HL-60 (cell line): ENCODE results near the gene TCAP.
A peak's percentile ranks its signal among the peaks of the same experiment; 100 is the strongest.

ENCODE experiments used
- DNase-seq, 2 experiments: peaks; one replicate each; pipeline ENCODE4 v3.0.0-alpha.2; 2010 to 2020; ENCODE audit warnings: low read depth in 1 of 2, low spot score in 1 of 2
- H3K27ac ChIP-seq: fragments of 250-450 bp; sonication (Bioruptor Pico); replicated peaks from 2 replicates; pipeline ENCODE4 v1.5.1; 2020; ENCODE audit warnings: mild to moderate bottlenecking, moderate library complexity
- H3K27me3 ChIP-seq: fragments of 250-450 bp; sonication (Bioruptor Pico); 2 replicates; pipeline ENCODE4 v1.5.1; 2021; ENCODE audit warnings: mild to moderate bottlenecking, moderate library complexity; ENCODE audit not compliant: insufficient read depth, poor library complexity, severe bottlenecking
- H3K4me3 ChIP-seq: replicated peaks from 2 replicates; pipeline ENCODE4 v1.5.1; 2011; ENCODE audit warnings: mild to moderate bottlenecking, control low read depth, low read length; ENCODE audit not compliant: insufficient read depth
- CTCF ChIP-seq: IDR thresholded peaks from one replicate; pipeline ENCODE4 v1.5.1; 2011; ENCODE audit warnings: low read length, control low read depth, inconsistent platforms; ENCODE audit not compliant: insufficient read depth
- GABPA ChIP-seq: IDR thresholded peaks from 2 replicates; pipeline ENCODE4 v1.6.1; 2012; ENCODE audit warnings: low read depth
- POLR2AphosphoS5 ChIP-seq: IDR thresholded peaks from 2 replicates; pipeline ENCODE4 v1.6.1; 2012; ENCODE audit warnings: low read depth
- REST ChIP-seq: IDR thresholded peaks from 2 replicates; pipeline ENCODE4 v1.6.1; 2012; ENCODE audit warnings: low read depth; ENCODE audit not compliant: insufficient replicate concordance
- SPI1 ChIP-seq: IDR thresholded peaks from 2 replicates; pipeline ENCODE4 v1.6.1; 2012; ENCODE audit warnings: low read depth, mild to moderate bottlenecking, borderline replicate concordance

TCAP gene

GRCh38 chr17:39618246-39618913 lies 46.8 kb upstream of the TCAP start:
- Histone ChIP-seq H3K4me3 (peak overlapping the region; percentile 54), H3K27me3 (no peaks in the 10 kb centered on the region), H3K27ac (0 out of 2 replicates have a peak overlapping the region, but pooled peaks have one; percentile 32)
- no peak for DNase-seq
- TF ChIP-seq POLR2AphosphoS5 = no peak
- no peak for TF ChIP-seq CTCF
- TF ChIP-seq GABPA = no peak
- TF ChIP-seq REST = no peak

- Histone ChIP-seq H3K4me3 (no peak overlapping the region), H3K27me3 (no peaks in the 10 kb centered on the region), H3K27ac (no peak overlapping the region)
- TF ChIP-seq POLR2AphosphoS5 (no peak), REST (no peak), GABPA (no peak), SPI1 (no peak), CTCF (no peak)
- DNase-seq = no peak
These were observed 46.0 kb upstream of the TCAP start for GRCh38 chr17:39618956-39619785.

GRCh38 chr17:39619786-39620101 lies 45.4 kb upstream of the TCAP start:
- H3K27me3 ChIP-seq = no peaks in the 10 kb centered on the region
- no peak overlapping the region for H3K27ac ChIP-seq
- H3K4me3 ChIP-seq = no peak overlapping the region
- TF ChIP-seq GABPA (no peak), REST (no peak), SPI1 (no peak), POLR2AphosphoS5 (no peak), CTCF (no peak)
- no peak for DNase-seq
